ENCODE measurements around the gene MTUS2.

DNA sequence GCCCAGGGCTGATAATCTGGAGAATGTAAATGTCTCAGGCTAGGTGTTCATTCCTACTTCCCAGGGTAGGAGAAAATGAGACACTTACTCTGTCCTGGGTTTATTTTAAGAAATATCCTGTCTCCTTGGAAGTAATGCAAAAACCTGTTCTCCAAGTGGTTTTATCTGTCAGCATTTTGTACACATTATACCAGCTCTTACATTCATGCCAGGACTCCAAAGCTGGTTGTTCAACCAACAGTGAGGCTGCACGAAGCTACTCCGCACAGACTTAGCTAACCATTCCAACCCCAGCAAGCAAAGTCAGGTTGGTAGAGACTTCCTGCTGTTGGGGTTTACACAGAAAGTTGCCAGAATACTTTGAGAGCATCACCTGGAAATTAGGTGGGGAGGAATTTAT is 719.7 kb downstream of the MTUS2 start:
- TF ChIP-seq, protein P1, sequence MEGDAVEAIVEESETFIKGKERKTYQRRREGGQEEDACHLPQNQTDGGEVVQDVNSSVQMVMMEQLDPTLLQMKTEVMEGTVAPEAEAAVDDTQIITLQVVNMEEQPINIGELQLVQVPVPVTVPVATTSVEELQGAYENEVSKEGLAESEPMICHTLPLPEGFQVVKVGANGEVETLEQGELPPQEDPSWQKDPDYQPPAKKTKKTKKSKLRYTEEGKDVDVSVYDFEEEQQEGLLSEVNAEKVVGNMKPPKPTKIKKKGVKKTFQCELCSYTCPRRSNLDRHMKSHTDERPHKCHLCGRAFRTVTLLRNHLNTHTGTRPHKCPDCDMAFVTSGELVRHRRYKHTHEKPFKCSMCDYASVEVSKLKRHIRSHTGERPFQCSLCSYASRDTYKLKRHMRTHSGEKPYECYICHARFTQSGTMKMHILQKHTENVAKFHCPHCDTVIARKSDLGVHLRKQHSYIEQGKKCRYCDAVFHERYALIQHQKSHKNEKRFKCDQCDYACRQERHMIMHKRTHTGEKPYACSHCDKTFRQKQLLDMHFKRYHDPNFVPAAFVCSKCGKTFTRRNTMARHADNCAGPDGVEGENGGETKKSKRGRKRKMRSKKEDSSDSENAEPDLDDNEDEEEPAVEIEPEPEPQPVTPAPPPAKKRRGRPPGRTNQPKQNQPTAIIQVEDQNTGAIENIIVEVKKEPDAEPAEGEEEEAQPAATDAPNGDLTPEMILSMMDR (IDR thresholded peaks at IDR 0.05; ENCODE audit: low read depth, low read length): no peak
- no peak for TF ChIP-seq POLR2A (IDR thresholded peaks at IDR 0.05; ENCODE audit: extremely low read depth, insufficient read length)
- TF ChIP-seq, protein P2, sequence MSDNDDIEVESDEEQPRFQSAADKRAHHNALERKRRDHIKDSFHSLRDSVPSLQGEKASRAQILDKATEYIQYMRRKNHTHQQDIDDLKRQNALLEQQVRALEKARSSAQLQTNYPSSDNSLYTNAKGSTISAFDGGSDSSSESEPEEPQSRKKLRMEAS (IDR thresholded peaks at IDR 0.05; ENCODE audit: low read depth, low read length): no peak
- TF ChIP-seq MYC (IDR thresholded peaks at IDR 0.05; ENCODE audit: low read depth, low read length): no peak
